ENCODE results near the gene TSPYL6. TPM values are rescaled to one million over a fixed set of nuclear protein-coding genes. Genes with fewer than 3 reads are reported as not detected.

Gene TSPYL6
- polyA plus RNA-seq, 4 donors: 0.06 TPM; not detected in 3

DNA sequence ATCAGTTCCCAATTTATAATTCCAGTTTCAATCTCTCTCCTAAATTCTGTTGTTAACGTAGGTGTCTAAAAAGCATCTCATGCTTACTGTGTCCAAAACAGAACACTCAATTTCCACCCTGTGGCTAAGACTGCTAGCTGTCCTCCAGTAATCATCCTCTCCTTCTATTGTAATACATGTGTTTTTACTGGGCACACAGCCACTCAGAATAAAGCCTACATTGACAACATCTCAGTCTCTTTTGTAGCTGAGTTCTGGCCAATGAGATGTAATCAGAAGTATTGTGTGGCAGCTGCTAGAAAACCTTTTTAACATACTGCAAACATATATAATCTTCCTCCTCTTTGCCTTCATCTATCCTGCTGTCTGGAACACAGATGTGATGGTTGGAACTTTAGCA is 29.4 kb upstream of the TSPYL6 start:
- no peaks in the 10 kb centered on the region for H3K9me3 ChIP-seq (ENCODE audit: control insufficient read depth in 2 of 2, insufficient read depth in 1 of 2, low read depth in 1 of 2, low read length in 1 of 2)
- peaks cover 0 to 7% (median 0%) of the 10 kb centered on the region in 3 donors for H3K27me3 ChIP-seq (ENCODE audit: control insufficient read depth in 3 of 3, insufficient read depth in 3 of 3, low read length in 3 of 3)
- 87 to 99% (median 93%) methylated on average over 1 of the region's 1 CpG for WGBS, 3 donors
- H3K4me3 ChIP-seq (ENCODE audit: low read depth in 1 of 3, low read length in 3 of 3): no peak overlapping the region
- FAIRE-seq (no peak), DNase-seq (no peak)
- no peaks in the 10 kb centered on the region for H3K36me3 ChIP-seq (ENCODE audit: control insufficient read depth in 3 of 3, insufficient read depth in 2 of 3, low read depth in 1 of 3, low read length in 3 of 3)
- no peaks in the 10 kb centered on the region for H3K4me1 ChIP-seq (ENCODE audit: control insufficient read depth in 3 of 3, insufficient read depth in 2 of 3, low read depth in 1 of 3, low read length in 2 of 3)
- no peak overlapping the region for H3K27ac ChIP-seq (ENCODE audit: low read depth in 1 of 3, low read length in 2 of 3)

DNA sequence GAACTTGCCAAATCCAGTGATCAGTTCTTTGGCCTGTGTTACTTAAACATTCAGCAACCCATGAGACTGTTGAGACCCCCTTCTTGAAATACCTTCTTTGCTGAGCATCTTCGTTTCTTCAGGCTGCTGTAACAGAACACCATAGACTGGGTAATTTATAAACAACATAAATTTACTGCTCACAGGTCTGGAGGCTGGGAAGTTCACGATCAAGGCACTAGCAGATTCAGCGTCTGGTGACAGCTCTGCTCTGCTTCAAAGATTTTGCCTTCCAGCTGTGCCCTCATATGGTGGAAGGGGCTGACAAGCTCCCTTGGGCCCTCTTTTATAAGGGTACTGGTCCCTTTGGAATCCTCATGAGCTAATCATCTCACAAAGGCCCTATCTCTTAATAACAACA is 28.8 kb upstream of the TSPYL6 start:
- WGBS, 3 donors: 85 to 92% (median 91%) methylated on average over 3 of the region's 3 CpGs
- no peak for DNase-seq
- no peaks in the 10 kb centered on the region for H3K4me1 ChIP-seq (ENCODE audit: control insufficient read depth in 3 of 3, insufficient read depth in 2 of 3, low read depth in 1 of 3, low read length in 2 of 3)
- H3K4me3 ChIP-seq (ENCODE audit: low read depth in 1 of 3, low read length in 3 of 3): no peak overlapping the region
- peaks cover 0 to 4% (median 0%) of the 10 kb centered on the region in 3 donors for H3K27me3 ChIP-seq (ENCODE audit: control insufficient read depth in 3 of 3, insufficient read depth in 3 of 3, low read length in 3 of 3)
- no peaks in the 10 kb centered on the region for H3K36me3 ChIP-seq (ENCODE audit: control insufficient read depth in 3 of 3, insufficient read depth in 2 of 3, low read depth in 1 of 3, low read length in 3 of 3)
- H3K27ac ChIP-seq (ENCODE audit: low read depth in 1 of 3, low read length in 2 of 3): no peak overlapping the region
- no peaks in the 10 kb centered on the region for H3K9me3 ChIP-seq (ENCODE audit: control insufficient read depth in 2 of 2, insufficient read depth in 1 of 2, low read depth in 1 of 2, low read length in 1 of 2)
- FAIRE-seq: no peak

- H3K9me3 ChIP-seq (ENCODE audit: control insufficient read depth in 2 of 2, insufficient read depth in 1 of 2, low read depth in 1 of 2, low read length in 1 of 2): no peaks in the 10 kb centered on the region
- no peaks in the 10 kb centered on the region for H3K4me1 ChIP-seq (ENCODE audit: control insufficient read depth in 3 of 3, insufficient read depth in 2 of 3, low read depth in 1 of 3, low read length in 2 of 3)
- DNase-seq (no peak), FAIRE-seq (no peak)
- H3K27me3 ChIP-seq (ENCODE audit: control insufficient read depth in 3 of 3, insufficient read depth in 3 of 3, low read length in 3 of 3): no peaks in the 10 kb centered on the region
- H3K4me3 ChIP-seq (ENCODE audit: low read depth in 1 of 3, low read length in 3 of 3): no peak overlapping the region
- no peak overlapping the region for H3K27ac ChIP-seq (ENCODE audit: low read depth in 1 of 3, low read length in 2 of 3)
- peaks cover 0 to 2% (median 0%) of the 10 kb centered on the region in 3 donors for H3K36me3 ChIP-seq (ENCODE audit: control insufficient read depth in 3 of 3, insufficient read depth in 2 of 3, low read depth in 1 of 3, low read length in 3 of 3)
- WGBS, 3 donors: 61 to 81% (median 80%) methylated on average over 2 of the region's 2 CpGs
Observed at GRCh38 chr2:54279385-54279784, 23.4 kb upstream of the TSPYL6 start.

DNA sequence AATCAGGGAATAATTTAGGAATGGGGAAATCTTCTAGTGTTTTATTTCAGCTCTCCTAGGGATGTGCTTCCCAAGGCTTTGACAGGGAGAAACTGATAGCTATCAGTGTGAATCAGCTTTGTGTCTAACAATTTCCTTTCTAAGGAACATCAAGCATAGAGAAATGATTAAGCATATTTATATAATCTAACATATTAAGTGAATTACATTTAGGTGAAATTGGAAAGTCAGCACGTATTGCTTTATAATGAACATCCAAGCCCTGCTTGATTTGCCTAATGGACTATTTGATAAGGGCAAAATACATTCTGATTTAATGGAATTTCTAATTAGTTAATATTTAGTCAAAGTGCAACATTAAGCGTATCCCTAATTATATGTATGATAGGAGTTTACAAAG is 19.5 kb upstream of the TSPYL6 start:
- H3K27me3 ChIP-seq (ENCODE audit: control insufficient read depth in 3 of 3, insufficient read depth in 3 of 3, low read length in 3 of 3): no peaks in the 10 kb centered on the region
- DNase-seq (no peak), FAIRE-seq (no peak)
- 63 to 71% (median 66%) methylated on average over 2 of the region's 2 CpGs for WGBS, 3 donors
- peaks cover 0 to 2% (median 2%) of the 10 kb centered on the region in 3 donors for H3K36me3 ChIP-seq (ENCODE audit: control insufficient read depth in 3 of 3, insufficient read depth in 2 of 3, low read depth in 1 of 3, low read length in 3 of 3)
- H3K4me3 ChIP-seq (ENCODE audit: low read depth in 1 of 3, low read length in 3 of 3): no peak overlapping the region
- peaks cover 0 to 9% of the 10 kb centered on the region in 2 donors for H3K9me3 ChIP-seq (ENCODE audit: control insufficient read depth in 2 of 2, insufficient read depth in 1 of 2, low read depth in 1 of 2, low read length in 1 of 2)
- H3K27ac ChIP-seq (ENCODE audit: low read depth in 1 of 3, low read length in 2 of 3): no peak overlapping the region
- H3K4me1 ChIP-seq (ENCODE audit: control insufficient read depth in 3 of 3, insufficient read depth in 2 of 3, low read depth in 1 of 3, low read length in 2 of 3): no peaks in the 10 kb centered on the region

- DNase-seq: no peak
- no peak for FAIRE-seq
- WGBS, 3 donors: 55 to 68% (median 61%) methylated on average over 1 of the region's 1 CpG
Observed at GRCh38 chr2:54274781-54275242, 18.8 kb upstream of the TSPYL6 start.

DNA sequence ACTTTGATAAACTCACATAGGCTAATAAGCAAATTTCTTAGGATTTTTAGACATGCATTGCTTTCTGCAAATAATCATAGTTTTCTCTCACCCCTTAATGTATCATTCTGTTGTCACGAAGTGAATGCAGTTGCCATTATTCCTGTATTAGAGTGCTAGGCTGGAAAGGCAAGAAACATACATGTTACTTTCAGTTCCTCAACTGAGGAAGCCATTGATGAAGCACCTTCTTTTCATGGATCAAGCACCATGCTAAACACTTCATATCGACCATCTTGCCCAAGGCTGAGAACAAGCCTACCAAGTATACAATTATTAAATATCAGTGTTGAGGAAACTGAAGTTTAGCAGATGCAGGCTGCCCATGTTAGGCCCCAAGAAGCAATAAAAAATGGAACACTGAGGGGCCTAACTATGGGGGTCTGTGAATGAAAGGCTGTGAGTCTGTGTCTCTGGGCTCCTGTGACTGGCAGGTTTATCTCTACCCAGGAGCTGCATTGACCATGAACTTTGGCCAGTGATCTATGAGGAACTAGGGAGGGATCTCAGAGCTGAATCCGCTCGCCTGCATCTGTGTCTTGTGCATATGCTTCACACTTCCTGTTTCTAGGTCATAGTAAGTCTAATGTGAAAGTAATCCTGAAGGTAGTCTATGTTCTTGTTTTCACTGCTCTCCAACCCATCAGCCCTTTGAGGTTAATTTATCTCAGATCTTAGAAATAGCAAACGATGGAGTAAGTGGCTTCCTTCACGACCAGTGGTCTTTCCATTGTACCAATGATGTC is 16.0 kb upstream of the TSPYL6 start:
- peak; percentile 15 to 22 for DNase-seq
- H3K27me3 ChIP-seq (ENCODE audit: control insufficient read depth in 3 of 3, insufficient read depth in 3 of 3, low read length in 3 of 3): no peaks in the 10 kb centered on the region
- no peaks in the 10 kb centered on the region for H3K4me1 ChIP-seq (ENCODE audit: control insufficient read depth in 3 of 3, insufficient read depth in 2 of 3, low read depth in 1 of 3, low read length in 2 of 3)
- H3K27ac ChIP-seq (ENCODE audit: low read depth in 1 of 3, low read length in 2 of 3): no peak overlapping the region
- no peak for FAIRE-seq
- H3K36me3 ChIP-seq (ENCODE audit: control insufficient read depth in 3 of 3, insufficient read depth in 2 of 3, low read depth in 1 of 3, low read length in 3 of 3): peaks cover 0 to 2% (median 2%) of the 10 kb centered on the region in 3 donors
- no peak overlapping the region for H3K4me3 ChIP-seq (ENCODE audit: low read depth in 1 of 3, low read length in 3 of 3)
- peaks cover 0 to 9% of the 10 kb centered on the region in 2 donors for H3K9me3 ChIP-seq (ENCODE audit: control insufficient read depth in 2 of 2, insufficient read depth in 1 of 2, low read depth in 1 of 2, low read length in 1 of 2)
- WGBS, 3 donors: 81 to 88% (median 85%) methylated on average over 6 of the region's 6 CpGs

More at GRCh38 chr2:54274781-54275242, 18.8 kb upstream of the TSPYL6 start:
- no peak overlapping the region for H3K4me3 ChIP-seq (ENCODE audit: low read depth in 1 of 3, low read length in 3 of 3)
- H3K27me3 ChIP-seq (ENCODE audit: control insufficient read depth in 3 of 3, insufficient read depth in 3 of 3, low read length in 3 of 3): no peaks in the 10 kb centered on the region
- H3K27ac ChIP-seq (ENCODE audit: low read depth in 1 of 3, low read length in 2 of 3): no peak overlapping the region
- H3K9me3 ChIP-seq (ENCODE audit: control insufficient read depth in 2 of 2, insufficient read depth in 1 of 2, low read depth in 1 of 2, low read length in 1 of 2): peaks cover 0 to 9% of the 10 kb centered on the region in 2 donors
- H3K4me1 ChIP-seq (ENCODE audit: control insufficient read depth in 3 of 3, insufficient read depth in 2 of 3, low read depth in 1 of 3, low read length in 2 of 3): no peaks in the 10 kb centered on the region
- peaks cover 0 to 2% (median 2%) of the 10 kb centered on the region in 3 donors for H3K36me3 ChIP-seq (ENCODE audit: control insufficient read depth in 3 of 3, insufficient read depth in 2 of 3, low read depth in 1 of 3, low read length in 3 of 3)

DNA sequence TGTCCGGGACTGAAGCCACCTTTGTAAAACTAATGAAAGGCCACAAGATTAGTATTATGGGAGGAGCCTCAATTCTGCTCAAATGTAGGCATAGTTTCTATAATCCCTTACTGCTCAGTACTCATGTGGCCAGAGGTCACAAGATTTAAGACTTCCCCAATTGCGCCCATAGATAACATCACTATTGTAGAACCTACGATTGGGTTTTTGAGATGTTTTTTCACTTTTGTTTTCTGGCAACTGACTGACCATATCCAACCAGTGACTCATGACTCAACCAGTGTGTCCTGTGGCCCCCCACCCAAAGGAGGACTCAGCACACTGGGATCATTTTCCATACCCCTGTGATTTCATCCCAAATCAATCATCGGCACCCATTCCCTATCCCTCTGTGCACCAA is 15.2 kb upstream of the TSPYL6 start:
- DNase-seq: no peak
- 85 to 91% (median 91%) methylated on average over 4 of the region's 4 CpGs for WGBS, 3 donors
- no peaks in the 10 kb centered on the region for H3K27me3 ChIP-seq (ENCODE audit: control insufficient read depth in 3 of 3, insufficient read depth in 3 of 3, low read length in 3 of 3)
- no peaks in the 10 kb centered on the region for H3K4me1 ChIP-seq (ENCODE audit: control insufficient read depth in 3 of 3, insufficient read depth in 2 of 3, low read depth in 1 of 3, low read length in 2 of 3)
- no peak for FAIRE-seq
- no peak overlapping the region for H3K4me3 ChIP-seq (ENCODE audit: low read depth in 1 of 3, low read length in 3 of 3)
- H3K27ac ChIP-seq (ENCODE audit: low read depth in 1 of 3, low read length in 2 of 3): no peak overlapping the region
- peaks cover 0 to 9% of the 10 kb centered on the region in 2 donors for H3K9me3 ChIP-seq (ENCODE audit: control insufficient read depth in 2 of 2, insufficient read depth in 1 of 2, low read depth in 1 of 2, low read length in 1 of 2)
- peaks cover 0 to 2% (median 0%) of the 10 kb centered on the region in 3 donors for H3K36me3 ChIP-seq (ENCODE audit: control insufficient read depth in 3 of 3, insufficient read depth in 2 of 3, low read depth in 1 of 3, low read length in 3 of 3)

DNA sequence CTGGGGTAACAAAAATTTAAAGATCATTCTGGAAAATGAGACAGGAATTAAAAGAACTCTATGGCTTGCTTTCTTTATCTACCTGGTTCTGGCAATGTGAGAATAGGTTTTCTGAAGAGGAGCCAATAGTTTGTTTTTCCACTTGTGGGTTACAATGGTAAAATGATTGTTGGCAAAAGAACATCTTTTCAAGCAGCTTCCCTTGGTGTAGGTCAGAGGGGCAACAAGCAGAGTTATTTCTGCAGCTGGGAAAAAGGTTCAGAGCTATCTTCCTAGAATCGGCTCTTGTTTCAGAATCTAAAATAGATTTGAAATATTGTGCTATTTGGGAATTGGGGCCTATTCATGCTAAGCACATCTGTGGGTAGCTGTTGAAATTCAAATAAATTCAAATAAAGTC is 11.5 kb upstream of the TSPYL6 start:
- no peaks in the 10 kb centered on the region for H3K4me1 ChIP-seq (ENCODE audit: control insufficient read depth in 3 of 3, insufficient read depth in 2 of 3, low read depth in 1 of 3, low read length in 2 of 3)
- H3K27me3 ChIP-seq (ENCODE audit: control insufficient read depth in 3 of 3, insufficient read depth in 3 of 3, low read length in 3 of 3): no peaks in the 10 kb centered on the region
- no peak overlapping the region for H3K4me3 ChIP-seq (ENCODE audit: low read depth in 1 of 3, low read length in 3 of 3)
- no peak for FAIRE-seq
- WGBS, 3 donors: 84 to 96% (median 94%) methylated on average over 1 of the region's 1 CpG
- DNase-seq: no peak
- H3K36me3 ChIP-seq (ENCODE audit: control insufficient read depth in 3 of 3, insufficient read depth in 2 of 3, low read depth in 1 of 3, low read length in 3 of 3): peaks cover 0 to 2% (median 0%) of the 10 kb centered on the region in 3 donors
- H3K9me3 ChIP-seq (ENCODE audit: control insufficient read depth in 2 of 2, insufficient read depth in 1 of 2, low read depth in 1 of 2, low read length in 1 of 2): peaks cover 0 to 15% of the 10 kb centered on the region in 2 donors
- no peak overlapping the region for H3K27ac ChIP-seq (ENCODE audit: low read depth in 1 of 3, low read length in 2 of 3)
